Activated naive CD4-positive, alpha-beta T cell treated with anti-CD3 and anti-CD28 coated beads, Interleukin-2, amount 10 ng/mL, durations not matched to agents 7 days and 5 days (primary cell): Measurements from ENCODE around the gene PKIB.
"Not testable (repeated sequence)": the region's sequence is repeated elsewhere in the genome, so short reads cannot be mapped to it uniquely, and the experiment has no call there.

Experiments
- CTCF ChIA-PET: fragments of 350-600 bp; sonication (Branson Sonifier 250); formaldehyde crosslinking; loops from one replicate; lab custom pipeline; 2021; ENCODE audit warnings: antibody characterized with exemption; lab: Charles Lee
- DNase-seq: peaks from one replicate; pipeline ENCODE4 v3.0.0-alpha.2; 2020
- H3K27ac Mint-ChIP-seq: one replicate; pipeline ENCODE4 v1.8.0; 2021; ENCODE audit warnings: mild to moderate bottlenecking, moderate library complexity, mixed read lengths
- H3K27me3 Mint-ChIP-seq: one replicate; pipeline ENCODE4 v1.8.0; 2021; ENCODE audit warnings: mild to moderate bottlenecking, mixed read lengths
- H3K36me3 Mint-ChIP-seq: one replicate; pipeline ENCODE4 v1.8.0; 2021; ENCODE audit warnings: mixed read lengths
- H3K4me1 Mint-ChIP-seq: one replicate; pipeline ENCODE4 v1.8.0; 2021; ENCODE audit warnings: mixed read lengths
- H3K4me3 Mint-ChIP-seq: one replicate; pipeline ENCODE4 v1.8.0; 2021; ENCODE audit warnings: mild to moderate bottlenecking, moderate library complexity, mixed read lengths
- H3K9me3 Mint-ChIP-seq: one replicate; pipeline ENCODE4 v1.8.0; 2021; ENCODE audit warnings: mixed read lengths

Gene PKIB

GRCh38 chr6:122640366-122640765 lies 30.2 kb downstream of the PKIB start:
- DNase-seq, result no peak
- CTCF ChIA-PET, result no interaction called here
- no peaks in the 10 kb centered on the region for H3K4me1 Mint-ChIP-seq
- H3K4me3 Mint-ChIP-seq, result no peak overlapping the region
- no peak overlapping the region for H3K27ac Mint-ChIP-seq
- H3K36me3 Mint-ChIP-seq, result no peaks in the 10 kb centered on the region
- H3K9me3 Mint-ChIP-seq, result no peaks in the 10 kb centered on the region
- no peaks in the 10 kb centered on the region for H3K27me3 Mint-ChIP-seq

- CTCF ChIA-PET, result no interaction called here
- Mint-ChIP-seq H3K4me3 (no peak overlapping the region), H3K27ac (no peak overlapping the region), H3K27me3 (no peaks in the 10 kb centered on the region), H3K9me3 (no peaks in the 10 kb centered on the region), H3K4me1 (no peaks in the 10 kb centered on the region), H3K36me3 (no peaks in the 10 kb centered on the region)
- no peak for DNase-seq
Measured at GRCh38 chr6:122641819-122642218, 31.6 kb downstream of the PKIB start.

- CTCF ChIA-PET, H3K27ac Mint-ChIP-seq, H3K4me1 Mint-ChIP-seq, H3K27me3 Mint-ChIP-seq, H3K36me3 Mint-ChIP-seq, H3K4me3 Mint-ChIP-seq, H3K9me3 Mint-ChIP-seq, DNase-seq: not testable (repeated sequence)
Measured at GRCh38 chr6:122642604-122643003, 32.4 kb downstream of the PKIB start.

GRCh38 chr6:122645256-122645655 lies 35.1 kb downstream of the PKIB start:
- no peaks in the 10 kb centered on the region for H3K4me1 Mint-ChIP-seq
- DNase-seq, result no peak
- H3K9me3 Mint-ChIP-seq, result no peaks in the 10 kb centered on the region
- H3K27me3 Mint-ChIP-seq, result no peaks in the 10 kb centered on the region
- no peaks in the 10 kb centered on the region for H3K36me3 Mint-ChIP-seq
- H3K4me3 Mint-ChIP-seq, result no peak overlapping the region
- no peak overlapping the region for H3K27ac Mint-ChIP-seq
- CTCF ChIA-PET, result no interaction called here

- Mint-ChIP-seq H3K27me3 (no peaks in the 10 kb centered on the region), H3K27ac (no peak overlapping the region), H3K4me1 (no peaks in the 10 kb centered on the region), H3K36me3 (no peaks in the 10 kb centered on the region), H3K4me3 (no peak overlapping the region), H3K9me3 (no peaks in the 10 kb centered on the region)
- no peak for DNase-seq
- CTCF ChIA-PET, result no interaction called here
Measured at GRCh38 chr6:122647765-122648164, 37.6 kb downstream of the PKIB start.

GRCh38 chr6:122648726-122649125 lies 38.5 kb downstream of the PKIB start:
- H3K36me3 Mint-ChIP-seq, result no peaks in the 10 kb centered on the region
- CTCF ChIA-PET, result no interaction called here

GRCh38 chr6:122649701-122650100 lies 39.5 kb downstream of the PKIB start:
- Mint-ChIP-seq H3K4me3 (no peak overlapping the region), H3K27me3 (no peaks in the 10 kb centered on the region), H3K9me3 (no peaks in the 10 kb centered on the region), H3K36me3 (no peaks in the 10 kb centered on the region), H3K4me1 (no peaks in the 10 kb centered on the region), H3K27ac (no peak overlapping the region)
- CTCF ChIA-PET, result no interaction called here
- DNase-seq, result no peak

More at GRCh38 chr6:122648726-122649125, 38.5 kb downstream of the PKIB start:
- H3K27ac Mint-ChIP-seq, result no peak overlapping the region
- H3K9me3 Mint-ChIP-seq, result no peaks in the 10 kb centered on the region
- H3K27me3 Mint-ChIP-seq, result no peaks in the 10 kb centered on the region
- no peaks in the 10 kb centered on the region for H3K4me1 Mint-ChIP-seq
- no peak overlapping the region for H3K4me3 Mint-ChIP-seq
- DNase-seq, result no peak

- no peaks in the 10 kb centered on the region for H3K4me1 Mint-ChIP-seq
- DNase-seq, result no peak
- no peak overlapping the region for H3K27ac Mint-ChIP-seq
- CTCF ChIA-PET, result no interaction called here
- no peaks in the 10 kb centered on the region for H3K9me3 Mint-ChIP-seq
- H3K4me3 Mint-ChIP-seq, result no peak overlapping the region
- no peaks in the 10 kb centered on the region for H3K36me3 Mint-ChIP-seq
- H3K27me3 Mint-ChIP-seq, result no peaks in the 10 kb centered on the region
Measured at GRCh38 chr6:122650403-122650802, 40.2 kb downstream of the PKIB start.

- H3K36me3 Mint-ChIP-seq, result no peaks in the 10 kb centered on the region
Measured at GRCh38 chr6:122651031-122651430, 40.8 kb downstream of the PKIB start.

GRCh38 chr6:122651604-122652003 lies 41.4 kb downstream of the PKIB start:
- no peaks in the 10 kb centered on the region for H3K9me3 Mint-ChIP-seq
- H3K4me1 Mint-ChIP-seq, result no peaks in the 10 kb centered on the region
- H3K27ac Mint-ChIP-seq, result no peak overlapping the region
- H3K36me3 Mint-ChIP-seq, result no peaks in the 10 kb centered on the region
- H3K27me3 Mint-ChIP-seq, result no peaks in the 10 kb centered on the region
- CTCF ChIA-PET, result no interaction called here
- no peak overlapping the region for H3K4me3 Mint-ChIP-seq
- no peak for DNase-seq

More at GRCh38 chr6:122651031-122651430, 40.8 kb downstream of the PKIB start:
- no peak overlapping the region for H3K4me3 Mint-ChIP-seq
- DNase-seq, result no peak
- no peak overlapping the region for H3K27ac Mint-ChIP-seq
- CTCF ChIA-PET, result no interaction called here
- no peaks in the 10 kb centered on the region for H3K4me1 Mint-ChIP-seq
- H3K9me3 Mint-ChIP-seq, result no peaks in the 10 kb centered on the region
- H3K27me3 Mint-ChIP-seq, result no peaks in the 10 kb centered on the region

- Mint-ChIP-seq H3K27ac (no peak overlapping the region), H3K4me3 (no peak overlapping the region), H3K27me3 (no peaks in the 10 kb centered on the region), H3K36me3 (no peaks in the 10 kb centered on the region), H3K9me3 (no peaks in the 10 kb centered on the region), H3K4me1 (no peaks in the 10 kb centered on the region)
- CTCF ChIA-PET, result no interaction called here
- DNase-seq, result no peak
Measured at GRCh38 chr6:122652431-122652830, 42.2 kb downstream of the PKIB start.

- H3K9me3 Mint-ChIP-seq, result no peaks in the 10 kb centered on the region
- CTCF ChIA-PET, result no interaction called here
Measured at GRCh38 chr6:122653094-122653493, 42.9 kb downstream of the PKIB start.

GRCh38 chr6:122654012-122654411 lies 43.8 kb downstream of the PKIB start:
- Mint-ChIP-seq H3K27ac (no peak overlapping the region), H3K36me3 (no peaks in the 10 kb centered on the region), H3K27me3 (no peaks in the 10 kb centered on the region), H3K4me3 (no peak overlapping the region), H3K4me1 (no peaks in the 10 kb centered on the region), H3K9me3 (no peaks in the 10 kb centered on the region)
- CTCF ChIA-PET, result no interaction called here
- DNase-seq, result no peak

More at GRCh38 chr6:122653094-122653493, 42.9 kb downstream of the PKIB start:
- Mint-ChIP-seq H3K4me1 (no peaks in the 10 kb centered on the region), H3K27ac (no peak overlapping the region), H3K36me3 (no peaks in the 10 kb centered on the region), H3K27me3 (no peaks in the 10 kb centered on the region), H3K4me3 (no peak overlapping the region)
- no peak for DNase-seq

- Mint-ChIP-seq H3K27ac (no peak overlapping the region), H3K4me1 (no peaks in the 10 kb centered on the region), H3K36me3 (no peaks in the 10 kb centered on the region), H3K4me3 (no peak overlapping the region), H3K27me3 (no peaks in the 10 kb centered on the region), H3K9me3 (no peaks in the 10 kb centered on the region)
- CTCF ChIA-PET, result interaction anchor here (1.0 kb wide), 1 partner anchor 9 kb away, joined by 3 read pairs; no protein-coding TSS in a partner anchor
- no peak for DNase-seq
Measured at GRCh38 chr6:122657601-122658000, 47.4 kb downstream of the PKIB start.

- no peak for DNase-seq
- Mint-ChIP-seq H3K4me1 (no peaks in the 10 kb centered on the region), H3K9me3 (no peaks in the 10 kb centered on the region), H3K27me3 (no peaks in the 10 kb centered on the region), H3K27ac (no peak overlapping the region), H3K36me3 (no peaks in the 10 kb centered on the region), H3K4me3 (no peak overlapping the region)
- CTCF ChIA-PET, result no interaction called here
Measured at GRCh38 chr6:122660296-122660695, 50.1 kb downstream of the PKIB start.

- Mint-ChIP-seq H3K4me3 (no peak overlapping the region), H3K4me1 (no peaks in the 10 kb centered on the region), H3K9me3 (no peaks in the 10 kb centered on the region), H3K27ac (no peak overlapping the region), H3K27me3 (no peaks in the 10 kb centered on the region), H3K36me3 (no peaks in the 10 kb centered on the region)
- CTCF ChIA-PET, result no interaction called here
- no peak for DNase-seq
Measured at GRCh38 chr6:122663981-122664380, 53.8 kb downstream of the PKIB start.
